Islet precursor cell (in vitro differentiated cells): ENCODE results near the gene SHROOM4.

Experiments used
- DNase-seq: peaks from one replicate; pipeline ENCODE4 v3.0.0-alpha.2; 2018

SHROOM4 gene

DNA sequence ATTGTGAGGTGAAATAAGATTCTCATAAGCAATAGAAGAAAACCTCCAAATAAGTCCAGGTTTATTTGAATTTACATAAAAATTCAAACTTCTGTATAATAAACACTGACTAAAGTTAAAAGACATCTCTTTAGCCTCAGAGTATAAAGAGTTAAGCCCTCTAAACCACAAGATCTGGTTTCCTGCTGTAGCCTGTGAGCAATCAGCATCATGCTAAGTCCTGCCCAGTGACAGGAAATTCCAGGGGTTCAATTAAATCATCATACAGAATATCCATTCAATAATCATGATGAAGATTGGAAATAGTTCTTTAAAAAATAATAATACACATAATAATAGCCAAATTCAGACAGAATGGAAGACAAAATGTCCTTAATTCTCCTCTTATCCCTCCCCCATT is 204.2 kb downstream of the SHROOM4 start:
- no peak for DNase-seq

DNA sequence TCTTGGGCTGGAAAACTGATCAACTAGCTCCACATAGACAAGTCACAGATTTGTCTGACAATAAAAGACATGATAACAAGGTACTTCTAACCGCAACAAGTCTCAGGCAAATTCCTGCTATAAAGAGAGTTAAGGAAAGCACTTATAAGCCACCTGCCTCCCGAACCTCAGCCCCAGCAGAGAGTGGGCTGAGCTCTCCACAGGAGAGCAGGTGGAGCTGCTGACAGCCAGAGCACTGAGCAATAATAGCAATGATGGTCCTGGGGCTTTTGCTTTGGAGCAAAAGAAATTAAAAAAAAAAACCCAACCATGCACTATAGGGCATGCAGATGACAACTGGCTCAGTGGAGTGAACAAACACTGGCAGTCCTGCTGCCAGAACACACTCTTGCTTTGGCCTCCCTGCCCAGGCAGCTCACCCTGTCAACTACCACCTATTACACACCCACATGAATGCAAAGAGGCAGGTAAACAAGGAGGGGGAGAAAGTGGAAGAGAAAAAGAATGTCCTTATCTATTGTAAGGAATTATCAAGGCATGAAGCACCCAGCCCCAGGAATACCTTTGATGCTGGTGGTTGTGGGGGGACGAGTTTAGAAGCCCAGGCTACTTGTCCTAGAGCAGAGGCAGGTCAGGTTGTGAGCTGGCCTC is 207.6 kb downstream of the SHROOM4 start:
- no peak for DNase-seq

DNA sequence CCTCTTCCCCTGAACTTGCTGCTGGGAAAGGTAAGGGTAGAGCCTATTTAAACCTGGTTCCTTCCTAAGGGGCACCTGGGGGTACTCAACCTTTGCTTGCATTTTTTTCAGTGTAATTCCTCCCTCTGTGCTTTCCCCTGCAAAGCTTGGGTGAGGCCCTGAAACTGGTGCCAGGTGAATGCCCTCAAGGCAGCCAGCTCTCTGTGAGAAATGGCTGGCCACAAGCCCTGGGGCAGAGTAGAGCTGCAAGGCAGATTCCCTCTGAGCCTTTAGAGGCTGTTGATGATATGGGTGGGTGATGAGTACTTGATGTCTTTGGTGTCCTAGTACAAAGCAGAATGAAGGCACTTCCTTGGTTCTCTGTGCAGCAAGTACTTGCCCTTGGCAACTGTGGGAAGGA is 217.9 kb downstream of the SHROOM4 start:
- DNase-seq = no peak

DNA sequence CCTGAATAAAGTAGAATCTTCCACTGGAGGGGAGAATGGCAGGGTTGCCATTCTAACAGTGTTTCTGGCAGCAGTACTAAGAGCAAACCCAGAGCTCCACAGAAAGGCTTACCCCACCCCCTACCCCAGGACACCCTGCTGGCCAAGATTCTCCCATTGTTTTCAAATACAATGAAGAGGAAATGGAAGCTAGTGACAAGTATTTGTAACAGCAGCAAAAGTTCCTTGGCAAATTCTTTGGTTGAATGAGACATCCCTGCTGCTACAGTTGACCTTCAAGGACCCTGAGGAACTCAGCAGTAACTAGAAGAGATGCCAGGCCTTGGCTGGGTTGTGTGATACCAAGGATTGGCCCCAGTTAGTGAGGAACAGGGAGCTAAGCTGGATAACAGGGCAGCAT is 219.2 kb downstream of the SHROOM4 start:
- no peak for DNase-seq

DNA sequence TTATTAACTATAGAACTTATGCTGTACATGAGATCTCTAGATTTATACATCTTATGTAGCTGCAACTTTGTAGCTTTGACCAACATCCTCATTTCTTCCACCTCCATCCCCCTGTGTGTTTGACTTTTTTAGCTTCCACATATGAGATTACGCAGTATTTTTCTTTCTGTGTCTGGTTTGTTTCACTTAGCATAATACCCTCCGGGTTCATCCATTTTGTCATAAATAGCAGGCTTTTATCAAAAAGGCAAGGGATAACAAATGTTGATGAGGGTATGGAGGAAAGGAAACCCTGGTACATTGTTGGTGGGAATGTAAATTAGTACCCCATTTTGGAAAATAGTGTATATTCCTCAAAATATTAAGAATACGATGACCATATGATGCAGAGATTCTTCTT is 227.0 kb downstream of the SHROOM4 start:
- DNase-seq = no peak

DNA sequence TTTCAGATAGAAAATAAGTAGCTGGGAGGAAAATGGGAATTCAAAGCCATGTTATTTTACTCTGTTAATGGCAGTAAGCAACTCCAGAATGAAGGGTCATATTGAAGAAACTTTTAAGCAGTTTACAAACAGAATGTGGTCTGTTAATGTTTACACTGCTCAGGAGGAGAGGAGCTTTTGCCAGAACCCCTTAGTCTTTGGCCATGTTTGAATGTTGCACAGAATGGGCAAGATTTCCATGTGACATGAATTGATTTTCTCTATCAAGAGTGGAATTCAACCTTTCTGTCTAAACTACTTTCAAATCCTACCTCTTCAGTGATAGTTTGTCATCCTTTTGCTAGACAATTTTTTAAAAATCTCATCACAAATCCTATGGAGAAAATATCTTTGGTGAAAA is 227.6 kb downstream of the SHROOM4 start:
- no peak for DNase-seq

DNA sequence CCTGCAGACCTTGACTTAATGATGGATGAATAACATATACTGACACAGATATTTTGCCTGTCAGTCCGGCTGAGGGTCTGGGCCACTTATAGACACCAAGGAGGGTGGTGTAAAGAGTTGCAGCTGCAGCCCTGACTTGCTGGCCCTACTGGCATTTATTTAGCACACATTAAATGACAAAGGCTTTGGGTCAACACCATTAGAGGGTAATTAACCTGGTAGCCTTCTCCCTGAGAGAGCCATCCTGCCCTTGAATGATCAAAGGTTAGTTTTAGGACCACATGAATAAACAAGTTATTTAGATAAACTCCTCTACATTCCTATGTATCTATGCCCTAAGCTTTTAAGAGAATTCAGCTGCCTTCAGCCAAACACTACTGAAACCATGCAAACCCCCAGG is 232.6 kb downstream of the SHROOM4 start:
- DNase-seq = no peak

DNA sequence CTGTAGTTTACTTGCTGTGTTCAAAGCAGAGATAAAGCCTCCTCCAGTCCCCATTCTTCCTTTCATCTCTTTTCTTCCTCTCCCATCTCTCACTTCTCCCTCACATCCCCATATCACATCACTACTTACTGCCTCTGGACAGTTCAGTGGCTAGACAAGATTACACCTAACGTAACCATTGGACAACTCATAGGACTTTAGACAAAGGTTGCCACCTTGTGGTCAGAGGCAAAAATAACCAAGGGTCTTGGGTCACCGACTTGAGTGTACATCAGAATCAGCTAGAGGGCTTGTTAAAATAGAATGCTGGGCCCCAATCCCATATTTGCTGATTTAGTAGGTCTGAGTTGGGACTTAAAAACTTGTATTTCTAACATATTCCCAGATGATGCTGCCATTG is 234.0 kb downstream of the SHROOM4 start:
- DNase-seq = peak; percentile 64

DNA sequence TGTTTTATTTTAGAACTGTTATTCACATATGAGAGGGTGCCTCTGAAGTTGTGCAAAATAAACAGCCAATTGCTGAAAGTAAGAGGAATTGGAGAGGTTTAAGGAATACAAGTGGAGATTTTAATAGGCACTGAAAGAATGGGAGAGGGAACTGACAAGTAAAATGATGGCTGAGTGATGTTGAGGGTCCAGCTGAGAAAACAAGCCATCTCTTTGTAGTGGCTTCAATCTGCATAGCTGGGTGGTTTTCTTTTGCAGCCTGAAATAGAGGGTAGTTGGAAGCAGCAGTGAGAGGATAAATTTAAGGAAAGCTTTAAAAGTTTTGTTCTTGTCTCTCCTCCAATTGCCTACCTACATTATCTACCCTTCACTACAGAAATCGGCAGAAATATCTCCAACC is 236.7 kb downstream of the SHROOM4 start:
- no peak for DNase-seq

DNA sequence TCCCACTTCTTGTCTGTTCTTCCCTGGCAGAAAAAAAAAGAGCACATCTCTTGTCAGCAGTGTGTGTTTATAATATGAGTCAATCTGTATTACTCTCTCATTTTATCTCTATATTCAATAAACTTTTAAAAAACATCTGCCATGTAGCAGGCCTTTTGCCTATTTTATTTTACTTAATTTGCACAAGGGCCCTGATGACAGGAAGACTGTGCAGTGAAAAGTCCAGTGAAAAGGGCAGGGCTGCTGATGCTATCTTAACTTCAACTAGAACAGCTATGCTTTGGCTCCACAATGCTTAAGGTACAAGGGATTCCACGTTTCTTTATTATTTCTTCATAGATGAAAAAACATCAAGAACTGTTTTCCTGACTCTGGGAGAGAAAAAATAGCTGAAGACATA is 246.4 kb downstream of the SHROOM4 start:
- DNase-seq = no peak

DNA sequence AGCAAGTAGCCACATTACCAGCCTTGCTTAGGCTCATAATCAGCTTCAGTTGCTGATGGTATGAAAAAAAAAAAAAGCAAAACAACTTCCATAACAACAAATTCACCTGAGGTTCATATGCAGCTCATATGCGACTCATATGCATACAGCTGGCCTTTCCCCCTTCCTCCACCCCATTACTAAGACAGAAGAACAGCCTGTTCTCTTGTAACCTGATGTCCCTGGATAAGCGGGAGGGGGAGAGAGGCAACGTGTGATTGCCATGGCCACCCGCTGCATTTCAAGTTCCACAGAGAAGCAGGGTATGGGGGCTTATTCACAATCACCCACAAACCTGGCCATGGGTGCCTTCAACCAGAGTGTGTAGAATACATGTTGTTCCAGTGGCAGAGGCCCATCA is 248.3 kb downstream of the SHROOM4 start:
- DNase-seq = no peak
